ENCODE measurements around the gene FOXP1.
"Not testable (repeated sequence)": the region's sequence is repeated elsewhere in the genome, so short reads cannot be mapped to it uniquely, and the experiment has no call there.

Gene FOXP1

GRCh38 chr3:70985572-70985971 lies 598.0 kb downstream of the FOXP1 start:
- no peak for DNase-seq

GRCh38 chr3:70984776-70985482 lies 598.6 kb downstream of the FOXP1 start:
- DNase-seq, result no peak

DNA sequence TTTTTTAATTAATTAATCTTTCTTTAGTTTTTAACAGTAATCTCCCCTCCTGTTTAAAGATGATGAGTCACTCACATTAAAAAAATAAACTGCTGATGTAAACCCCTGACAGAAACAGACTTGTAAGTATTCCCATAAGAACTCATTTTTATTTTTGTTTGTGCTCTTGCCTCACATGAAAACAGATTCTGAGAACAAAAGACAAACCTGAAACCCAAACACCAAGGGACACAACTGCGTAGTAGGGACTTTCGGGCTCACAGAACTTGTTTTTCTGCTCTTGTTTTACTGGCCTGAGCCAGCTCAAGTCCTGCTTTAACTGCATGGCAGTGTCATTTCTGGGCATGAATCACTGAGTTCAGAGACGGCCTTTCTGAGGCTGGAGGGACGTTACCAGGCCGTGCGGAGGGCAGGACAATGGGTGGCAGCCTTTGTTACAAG lies 600.8 kb downstream of the FOXP1 start:
- DNase-seq, result peak; percentile 39

GRCh38 chr3:70982284-70982683 lies 601.2 kb downstream of the FOXP1 start:
- no peak for DNase-seq

- no peak for DNase-seq
Measured at GRCh38 chr3:70981231-70981880, 602.2 kb downstream of the FOXP1 start.

DNA sequence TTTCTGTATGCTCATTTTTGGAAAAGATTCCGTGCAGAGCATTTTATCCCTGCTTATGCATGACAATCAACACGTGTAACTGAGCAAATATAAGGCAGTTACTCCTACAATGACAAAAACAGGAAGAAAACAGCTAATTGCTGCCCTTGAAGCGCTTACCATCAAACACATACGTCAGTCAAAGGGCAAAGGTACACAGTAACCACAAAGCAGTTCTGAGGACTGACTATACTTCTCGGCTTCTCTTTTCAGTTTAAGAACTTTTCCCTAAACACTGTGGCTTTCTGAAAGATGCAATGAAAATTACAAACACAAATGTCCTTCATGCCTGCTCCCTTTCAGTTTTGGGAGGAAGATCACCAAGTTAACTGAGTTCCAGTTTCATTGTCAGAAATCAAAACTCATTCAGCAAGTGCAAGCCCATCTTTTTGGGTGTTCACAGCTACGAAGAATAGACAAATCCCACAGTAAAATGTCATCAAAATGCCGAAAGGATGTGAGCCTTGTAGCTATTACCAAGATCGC lies 602.8 kb downstream of the FOXP1 start:
- DNase-seq, result no peak

DNA sequence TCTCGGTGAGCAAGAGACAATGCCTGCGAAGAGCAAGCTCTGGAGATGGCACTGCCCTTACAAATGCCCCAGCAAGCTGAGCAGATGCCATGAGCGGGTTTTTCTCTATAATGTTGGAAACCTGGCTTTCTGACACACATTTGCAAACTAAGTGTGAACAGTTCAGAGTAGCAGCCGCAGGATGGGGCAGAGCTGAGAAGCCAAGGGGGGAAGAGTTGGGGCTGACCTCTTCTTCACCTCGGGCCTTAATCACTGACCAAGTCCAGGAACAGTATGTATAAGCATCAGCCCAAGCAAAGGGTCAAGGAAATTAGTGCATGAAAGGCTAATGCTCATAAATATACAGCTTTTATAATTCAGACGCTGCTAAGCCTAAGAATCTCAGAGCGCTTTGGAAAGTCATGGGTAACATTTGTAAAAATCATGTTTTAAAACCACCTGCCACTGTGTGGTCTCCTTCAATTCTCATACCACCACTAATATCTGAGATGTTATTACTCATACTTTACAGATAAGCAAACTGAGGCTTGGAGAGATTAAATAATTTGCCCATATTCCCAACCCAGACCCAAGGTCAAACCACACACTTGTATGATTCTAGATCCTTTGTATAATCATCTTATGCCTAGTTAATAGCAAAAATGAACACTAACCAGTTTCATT lies 603.4 kb downstream of the FOXP1 start:
- no peak for DNase-seq

- no peak for DNase-seq
Measured at GRCh38 chr3:70977712-70978111, 605.8 kb downstream of the FOXP1 start.

DNA sequence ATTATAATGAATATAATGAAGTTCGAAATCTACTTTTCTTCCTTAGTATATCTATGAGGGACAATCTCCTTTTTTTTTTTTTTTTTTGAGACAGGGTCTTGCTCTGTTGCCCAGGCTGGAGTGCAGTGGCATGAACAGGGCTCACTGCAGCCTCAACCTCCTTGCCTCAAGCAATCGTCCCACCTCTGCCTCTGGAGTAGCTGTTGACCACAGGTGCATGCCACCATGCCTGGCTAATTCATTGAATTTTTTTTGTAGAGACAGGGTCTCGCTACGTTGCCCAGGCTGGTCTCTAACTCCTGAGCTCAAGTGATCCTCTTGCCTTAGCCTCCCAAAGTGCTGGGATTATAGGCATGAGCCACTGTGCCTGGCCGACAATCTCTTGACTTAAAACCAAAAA lies 607.5 kb downstream of the FOXP1 start:
- not testable (repeated sequence) for DNase-seq

- DNase-seq, result peak; percentile 30
Measured at GRCh38 chr3:70974747-70975146, 608.8 kb downstream of the FOXP1 start.

DNA sequence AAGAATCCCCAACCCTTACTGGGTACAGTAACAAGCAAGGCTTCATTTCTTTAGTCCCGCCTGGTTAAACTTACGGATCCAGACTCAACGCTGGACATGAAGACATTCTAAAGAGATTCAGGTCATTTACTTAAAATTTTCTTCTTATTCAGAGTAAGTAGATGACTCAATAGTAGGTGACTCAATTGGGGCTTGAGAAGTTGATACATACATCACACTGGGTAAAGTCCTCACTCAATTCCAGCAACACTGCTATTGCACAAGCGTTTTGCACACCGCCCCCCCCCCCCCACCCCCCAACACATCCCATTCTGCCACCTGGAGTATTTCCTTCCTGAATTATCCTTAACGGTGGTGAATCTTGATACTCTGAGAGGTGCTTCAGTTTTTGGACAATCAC lies 610.0 kb downstream of the FOXP1 start:
- no peak for DNase-seq

GRCh38 chr3:70972855-70973254 lies 610.7 kb downstream of the FOXP1 start:
- no peak for DNase-seq

DNA sequence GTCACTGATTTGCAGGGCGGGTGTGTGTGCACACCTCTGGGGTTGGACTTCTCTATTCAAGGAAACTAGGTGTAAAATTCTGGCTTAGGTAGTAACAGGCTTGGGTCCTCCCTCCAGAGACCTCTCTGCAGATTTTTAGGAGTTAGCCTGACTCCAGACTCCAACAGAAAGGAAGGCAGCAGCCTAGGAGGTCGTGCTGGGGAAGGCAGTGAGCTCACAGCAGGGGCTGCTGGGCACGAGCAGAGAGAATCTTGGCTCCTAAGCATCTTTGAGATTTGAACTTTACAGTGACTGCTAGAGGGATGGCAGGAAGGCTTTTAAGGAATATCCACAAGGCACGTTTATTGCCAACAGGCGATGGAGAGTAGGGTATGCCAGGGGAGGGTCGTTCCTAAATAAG lies 612.6 kb downstream of the FOXP1 start:
- no peak for DNase-seq

DNA sequence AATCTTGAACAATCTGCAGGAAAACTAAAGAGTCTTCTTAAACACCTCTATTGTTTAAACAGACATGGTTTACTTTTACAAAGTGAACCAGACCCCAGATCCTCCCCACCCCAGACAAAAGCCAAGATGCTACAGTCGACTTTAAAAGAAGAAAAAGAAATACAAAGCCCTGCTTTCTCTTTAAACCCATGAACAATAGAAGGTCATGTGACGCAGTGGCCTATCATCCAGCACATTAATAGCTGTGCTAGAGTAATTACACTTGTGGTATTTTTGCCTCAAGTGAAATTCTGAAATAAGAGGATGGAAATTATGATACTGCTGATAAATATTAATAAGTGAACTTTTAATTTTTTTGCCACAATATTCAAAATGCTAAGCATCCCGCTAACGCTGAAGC lies 613.4 kb downstream of the FOXP1 start:
- DNase-seq, result no peak

DNA sequence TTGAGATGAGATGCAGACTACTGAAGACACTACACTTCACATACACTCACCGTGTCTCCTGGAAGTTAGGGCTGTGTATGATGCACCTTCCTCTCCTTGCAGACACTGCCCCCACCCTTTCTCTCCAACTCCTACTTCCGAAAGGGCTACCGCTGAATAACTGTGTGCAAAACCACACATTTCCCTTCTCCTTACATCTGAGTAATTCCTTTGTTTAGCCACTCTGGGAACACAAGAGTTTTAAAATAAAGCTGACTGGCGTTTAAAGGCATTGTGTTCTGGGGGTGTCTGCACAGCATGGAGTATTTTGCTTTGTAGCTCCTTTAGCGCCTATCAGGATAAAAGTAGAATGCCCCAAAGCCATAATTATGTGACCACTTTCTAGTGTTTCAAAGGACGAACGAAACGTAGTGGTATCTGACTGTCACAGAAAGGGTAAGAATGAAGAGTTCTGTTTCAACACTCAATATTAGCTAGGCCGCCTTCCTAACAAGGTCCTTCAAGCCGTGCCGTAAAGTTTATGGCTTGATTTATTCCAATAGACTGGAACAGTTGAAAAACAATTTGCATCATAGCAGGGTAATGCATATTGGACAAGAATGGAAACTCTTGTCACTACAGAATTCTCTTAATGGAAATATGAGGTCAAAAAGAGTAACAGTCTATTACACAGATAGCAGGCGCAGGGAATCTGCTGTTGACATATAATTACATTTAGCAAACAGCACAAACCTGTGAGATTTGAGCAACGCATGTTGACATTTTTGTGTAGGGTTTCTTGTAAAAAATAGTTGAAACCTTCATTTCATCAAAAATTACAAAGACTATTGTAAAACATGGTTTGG lies 619.9 kb downstream of the FOXP1 start:
- DNase-seq, result no peak

DNA sequence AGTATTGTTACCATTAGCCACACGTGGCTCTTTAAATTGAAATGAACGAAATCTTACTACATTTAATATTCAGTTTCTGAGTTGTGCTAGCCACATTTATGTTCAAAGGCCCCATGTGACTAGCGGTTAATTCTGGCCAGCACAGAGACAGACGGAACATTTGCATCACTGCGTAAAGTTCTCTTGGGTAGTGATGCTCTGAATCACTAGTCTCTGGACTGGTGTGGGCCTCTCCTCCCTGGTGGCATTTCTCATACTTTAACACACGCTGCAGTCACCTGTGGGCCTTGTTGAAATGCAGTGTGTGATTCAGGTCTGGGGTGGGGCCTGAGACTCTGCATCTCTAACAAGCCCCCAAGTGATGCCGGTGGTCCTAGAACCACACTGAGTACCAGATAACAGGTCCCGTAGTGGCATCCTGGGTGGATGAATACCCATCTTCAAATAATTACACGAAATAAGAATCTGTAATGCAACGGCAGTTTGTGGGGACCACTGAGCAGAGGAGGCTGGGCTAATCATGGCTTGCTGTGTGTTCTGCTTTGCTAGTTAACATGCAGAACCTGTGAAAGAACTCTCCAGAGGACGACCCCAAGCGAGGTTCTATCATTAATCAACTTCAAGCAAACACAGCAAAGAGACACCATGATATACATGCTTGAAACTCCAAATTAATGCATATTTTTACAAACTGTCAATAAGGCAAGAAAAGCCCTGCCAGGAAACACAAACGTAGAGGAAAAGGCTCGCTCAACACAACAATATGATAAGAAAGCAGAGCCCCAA lies 623.8 kb downstream of the FOXP1 start:
- DNase-seq, result no peak

DNA sequence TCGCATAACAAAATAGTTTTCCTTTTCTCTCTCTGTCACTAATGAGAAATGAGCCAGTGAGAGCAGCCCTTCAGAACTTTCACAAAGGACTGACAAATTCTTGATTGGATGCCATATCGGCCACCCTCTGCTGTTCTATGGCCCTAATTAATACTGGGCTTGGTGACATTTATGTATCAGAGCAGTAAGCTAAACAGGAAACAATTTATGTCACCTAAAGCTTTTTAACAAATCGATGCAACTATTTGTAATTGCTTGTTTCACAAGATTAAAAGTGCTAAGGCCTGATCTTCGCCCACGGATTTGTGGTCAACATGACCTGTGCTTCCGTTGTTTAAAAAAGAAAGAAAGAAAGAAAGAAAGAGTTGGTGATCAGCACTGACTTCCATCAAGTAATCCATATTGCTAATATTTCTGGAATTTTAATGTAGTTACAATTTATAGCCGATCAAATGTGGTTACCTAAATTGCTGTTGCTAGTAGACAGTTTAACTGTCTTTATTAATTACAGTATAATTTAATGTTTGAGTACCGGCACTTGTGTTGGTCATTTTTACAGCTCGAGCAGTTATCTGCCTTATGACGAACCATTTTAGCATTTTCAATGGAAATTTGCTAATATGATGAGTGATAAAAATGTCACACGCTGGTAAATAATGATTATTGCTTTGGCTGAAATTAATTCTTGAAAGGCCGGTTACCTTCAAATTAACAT lies 631.3 kb downstream of the FOXP1 start:
- no peak for DNase-seq

DNA sequence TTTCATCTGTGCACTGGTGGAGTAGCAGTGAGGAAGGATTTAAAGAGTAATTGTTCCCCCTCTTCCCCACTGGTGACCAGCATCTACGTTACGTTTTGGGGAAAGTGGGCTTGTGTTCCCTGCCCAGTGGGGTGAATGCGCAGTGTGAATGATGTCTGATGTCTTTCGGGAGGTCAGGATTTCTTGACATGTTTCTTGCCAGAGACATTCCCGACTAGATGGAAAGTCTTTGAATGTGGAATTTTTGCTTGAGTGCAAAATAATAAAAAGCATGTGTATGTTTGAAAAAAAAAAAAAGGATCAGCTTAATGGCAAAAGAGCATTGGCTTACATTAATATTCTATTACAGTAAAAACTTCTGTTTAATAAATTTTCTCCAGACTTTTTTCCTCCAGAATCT lies 632.2 kb downstream of the FOXP1 start:
- DNase-seq, result no peak

DNA sequence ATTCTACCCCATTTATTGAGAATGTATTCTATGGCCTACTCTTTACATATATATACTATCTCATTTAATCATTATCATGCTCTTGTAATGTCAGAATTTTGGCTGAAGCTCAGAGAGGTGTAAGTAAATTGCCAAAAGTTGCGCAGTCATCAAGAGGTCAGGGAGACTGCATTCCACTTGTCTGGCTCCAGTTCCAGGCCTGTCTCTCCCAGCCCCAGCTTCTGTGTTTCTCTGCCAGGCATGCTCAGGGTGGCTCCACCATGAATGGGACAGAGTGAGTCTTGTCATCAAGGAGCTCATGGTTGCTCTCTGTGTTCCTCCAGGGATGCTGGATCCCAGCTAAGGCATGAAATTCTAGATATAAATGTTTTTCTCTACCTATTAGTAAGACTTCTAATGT lies 635.9 kb downstream of the FOXP1 start:
- DNase-seq, result no peak

DNA sequence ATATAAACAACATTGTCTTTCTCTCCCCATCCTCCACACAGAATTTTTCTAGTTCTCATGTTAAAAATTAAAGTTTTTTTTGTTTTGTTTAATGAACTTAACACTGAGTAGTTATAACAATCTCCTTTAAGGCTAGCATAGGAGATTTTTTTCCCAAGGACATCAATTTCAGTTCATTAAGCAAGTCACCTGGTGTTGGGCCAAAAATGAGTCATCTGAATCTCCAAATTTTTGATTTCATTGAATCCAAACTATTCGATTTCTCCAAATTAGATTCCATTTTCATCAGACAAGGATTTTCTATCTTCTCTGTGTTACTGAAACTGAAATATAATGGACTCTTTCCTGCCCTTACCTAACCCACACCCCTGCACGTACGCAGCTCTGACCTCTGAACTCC lies 639.6 kb downstream of the FOXP1 start:
- DNase-seq, result no peak

DNA sequence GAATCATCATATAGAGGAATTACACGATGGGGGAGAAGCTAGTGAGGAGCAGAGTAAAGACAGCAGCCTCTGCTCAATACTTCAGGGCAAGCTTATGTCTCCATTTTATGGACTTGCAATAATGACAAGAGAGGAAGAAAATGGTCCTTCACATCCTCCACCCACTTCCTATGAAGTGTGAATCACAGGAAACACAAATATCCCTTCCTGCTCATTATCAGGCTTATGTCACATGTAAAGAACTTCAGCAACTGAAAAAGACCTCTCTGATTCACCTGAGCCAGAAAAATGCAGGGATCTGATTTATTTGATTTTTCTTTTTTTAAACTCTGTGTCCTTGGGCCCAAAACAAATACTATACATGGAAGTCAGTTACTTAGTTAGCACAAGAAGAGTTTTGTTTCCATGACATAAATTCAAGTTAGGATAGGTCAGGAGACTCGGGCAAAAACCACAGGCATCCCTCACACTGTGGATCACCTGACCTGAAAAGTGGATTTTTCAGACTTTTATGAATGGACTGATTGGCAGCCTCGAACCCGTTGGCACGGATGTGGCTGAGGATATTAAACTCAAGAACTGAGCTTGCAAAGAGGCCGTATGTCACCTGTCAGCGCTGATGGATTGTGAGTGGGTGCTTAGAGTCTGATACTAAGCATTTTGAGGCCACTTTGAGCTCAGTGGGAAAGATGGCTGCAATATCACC lies 650.3 kb downstream of the FOXP1 start:
- DNase-seq, result no peak
